ENCODE results near the gene HINT1.

The HINT1 gene

GRCh38 chr5:131109540-131110255 lies 55.4 kb downstream of the HINT1 start:
- peak in 3 of 14 donors; percentile 0 to 22 (median 2) for DNase-seq
